Coronary artery (tissue), 2 donors: ENCODE results near the gene DMPK.

Experiments used
- DNase-seq: peaks from one replicate; pipeline ENCODE4 v3.0.0-alpha.2; 2017; ENCODE audit warnings: low spot score
- H3K27ac ChIP-seq, 2 donors: fragments of 200-600 bp; sonication (generic); one replicate each; pipeline ENCODE4 v1.5.1; 2016 to 2019
- H3K4me3 ChIP-seq: fragments of 200-600 bp; sonication (generic); 2 replicates; pipeline ENCODE4 v1.5.1; 2016; ENCODE audit warnings: mild to moderate bottlenecking, moderate library complexity
- TF ChIP-seq, protein P1 (sequence below): fragments of 200-600 bp; sonication (generic); IDR thresholded peaks from one replicate; pipeline ENCODE4 v1.5.1; 2019; ENCODE audit warnings: antibody characterized with exemption

DMPK gene

DNA sequence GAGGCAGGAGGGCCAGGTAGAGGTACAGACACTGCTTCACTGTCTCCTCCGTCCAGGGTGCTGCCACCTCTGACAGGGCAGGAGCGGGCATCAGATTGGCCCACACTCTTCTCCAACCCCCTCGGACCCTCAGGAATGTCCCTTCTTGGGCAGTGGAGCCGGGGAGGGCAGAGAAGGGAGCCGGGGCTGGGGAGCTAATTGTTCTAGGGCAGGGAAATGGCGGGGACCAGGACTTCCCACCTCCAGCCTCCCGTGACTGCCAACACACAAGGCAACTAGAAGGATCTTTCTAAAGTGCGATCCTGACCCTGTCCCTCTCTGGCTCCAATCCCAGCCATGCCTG lies 42.9 kb upstream of the DMPK start:
- TF ChIP-seq, protein P1, sequence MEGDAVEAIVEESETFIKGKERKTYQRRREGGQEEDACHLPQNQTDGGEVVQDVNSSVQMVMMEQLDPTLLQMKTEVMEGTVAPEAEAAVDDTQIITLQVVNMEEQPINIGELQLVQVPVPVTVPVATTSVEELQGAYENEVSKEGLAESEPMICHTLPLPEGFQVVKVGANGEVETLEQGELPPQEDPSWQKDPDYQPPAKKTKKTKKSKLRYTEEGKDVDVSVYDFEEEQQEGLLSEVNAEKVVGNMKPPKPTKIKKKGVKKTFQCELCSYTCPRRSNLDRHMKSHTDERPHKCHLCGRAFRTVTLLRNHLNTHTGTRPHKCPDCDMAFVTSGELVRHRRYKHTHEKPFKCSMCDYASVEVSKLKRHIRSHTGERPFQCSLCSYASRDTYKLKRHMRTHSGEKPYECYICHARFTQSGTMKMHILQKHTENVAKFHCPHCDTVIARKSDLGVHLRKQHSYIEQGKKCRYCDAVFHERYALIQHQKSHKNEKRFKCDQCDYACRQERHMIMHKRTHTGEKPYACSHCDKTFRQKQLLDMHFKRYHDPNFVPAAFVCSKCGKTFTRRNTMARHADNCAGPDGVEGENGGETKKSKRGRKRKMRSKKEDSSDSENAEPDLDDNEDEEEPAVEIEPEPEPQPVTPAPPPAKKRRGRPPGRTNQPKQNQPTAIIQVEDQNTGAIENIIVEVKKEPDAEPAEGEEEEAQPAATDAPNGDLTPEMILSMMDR = no peak
- no peak overlapping the region for H3K27ac ChIP-seq
- H3K4me3 ChIP-seq = no peak overlapping the region
- no peak for DNase-seq

DNA sequence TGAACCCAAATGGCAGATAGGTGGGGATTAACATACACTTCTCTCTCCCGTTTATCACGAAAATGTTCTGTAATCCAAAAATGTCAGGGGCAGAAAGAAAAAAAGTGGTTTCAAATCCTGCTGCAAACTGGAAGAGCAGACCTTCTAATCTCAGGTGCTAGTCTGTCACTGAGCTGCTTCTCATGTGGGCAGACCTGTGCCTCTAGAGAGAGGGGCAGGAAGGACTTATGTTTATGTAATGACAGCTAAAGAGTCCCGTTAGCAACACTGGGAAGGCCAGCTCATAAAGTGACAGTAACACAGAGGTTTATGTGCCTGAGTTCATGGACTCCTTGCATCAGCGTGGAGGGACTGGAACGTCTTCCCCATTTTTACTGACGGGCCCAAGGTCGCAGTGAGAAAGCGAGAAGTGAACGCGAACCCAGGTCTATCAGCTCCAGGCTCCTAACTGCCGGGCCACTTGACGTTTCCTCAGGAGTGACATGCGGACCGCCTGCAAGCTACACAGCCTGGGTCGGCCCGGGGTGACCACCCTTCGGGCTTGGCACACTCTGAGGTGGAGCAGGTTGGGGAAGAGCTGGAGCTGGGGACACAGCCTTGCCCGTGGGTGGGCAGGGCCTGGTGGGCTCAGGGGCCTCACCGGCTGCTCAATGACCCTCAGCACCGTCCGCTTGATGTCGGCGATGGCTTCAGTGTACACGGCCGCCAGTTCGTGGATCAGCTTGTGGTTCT lies 42.4 kb upstream of the DMPK start:
- TF ChIP-seq, protein P1 = no peak
- Histone ChIP-seq H3K27ac (no peak overlapping the region), H3K4me3 (no peak overlapping the region)
- DNase-seq = no peak

DNA sequence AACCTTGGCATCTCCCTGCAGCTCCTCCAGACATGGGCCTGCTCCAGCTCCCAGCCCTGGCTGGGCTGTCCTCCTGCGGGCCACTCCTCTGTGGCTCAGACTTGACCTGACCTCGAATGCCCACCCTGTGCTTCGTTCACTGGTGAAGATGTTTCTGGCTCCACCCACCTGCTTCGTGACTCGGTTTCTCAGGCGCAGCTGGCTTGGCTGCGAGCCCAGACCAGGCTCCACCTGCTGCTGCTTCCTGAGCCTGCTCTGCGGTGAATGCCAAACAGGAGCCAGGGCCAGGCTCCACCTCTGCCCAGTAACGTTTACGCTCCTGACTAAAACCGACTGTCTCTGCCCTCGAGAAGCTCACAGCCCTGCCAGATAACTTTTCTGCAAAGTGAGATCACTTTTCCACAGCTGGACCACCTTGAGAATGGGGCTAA lies 41.8 kb upstream of the DMPK start:
- TF ChIP-seq, protein P1 = no peak
- H3K27ac ChIP-seq = no peak overlapping the region
- H3K4me3 ChIP-seq = no peak overlapping the region
- no peak for DNase-seq

DNA sequence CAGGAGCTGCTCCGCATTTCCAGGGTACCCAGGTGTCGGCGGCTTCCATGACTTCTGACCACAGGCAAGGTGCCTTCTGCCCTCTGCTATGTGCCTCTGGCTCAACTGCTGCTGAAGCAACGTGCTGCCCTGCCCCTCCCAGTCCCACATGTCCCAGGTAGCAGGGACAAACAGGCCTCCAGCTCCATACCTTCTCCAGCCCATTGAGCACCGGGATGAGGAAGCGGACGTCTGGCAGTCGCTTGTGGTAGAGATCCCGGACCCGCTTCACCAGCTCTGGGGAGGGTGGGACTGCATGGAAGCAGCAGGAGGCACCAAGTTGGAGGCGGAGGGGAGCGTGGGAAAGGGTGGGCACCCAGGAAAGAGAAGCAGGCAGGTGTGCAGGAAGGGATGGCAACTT lies 40.9 kb upstream of the DMPK start:
- no peak overlapping the region for H3K27ac ChIP-seq
- TF ChIP-seq, protein P1 = no peak
- H3K4me3 ChIP-seq = no peak overlapping the region
- no peak for DNase-seq

- no peak overlapping the region for H3K27ac ChIP-seq
- H3K4me3 ChIP-seq = no peak overlapping the region
- TF ChIP-seq, protein P1 = no peak
- DNase-seq = no peak
Measured at GRCh38 chr19:45822716-45823115, 40.4 kb upstream of the DMPK start.

- Histone ChIP-seq H3K27ac (no peak overlapping the region), H3K4me3 (no peak overlapping the region)
- TF ChIP-seq, protein P1 = no peak
- DNase-seq = no peak
Measured at GRCh38 chr19:45821570-45821969, 39.3 kb upstream of the DMPK start.

DNA sequence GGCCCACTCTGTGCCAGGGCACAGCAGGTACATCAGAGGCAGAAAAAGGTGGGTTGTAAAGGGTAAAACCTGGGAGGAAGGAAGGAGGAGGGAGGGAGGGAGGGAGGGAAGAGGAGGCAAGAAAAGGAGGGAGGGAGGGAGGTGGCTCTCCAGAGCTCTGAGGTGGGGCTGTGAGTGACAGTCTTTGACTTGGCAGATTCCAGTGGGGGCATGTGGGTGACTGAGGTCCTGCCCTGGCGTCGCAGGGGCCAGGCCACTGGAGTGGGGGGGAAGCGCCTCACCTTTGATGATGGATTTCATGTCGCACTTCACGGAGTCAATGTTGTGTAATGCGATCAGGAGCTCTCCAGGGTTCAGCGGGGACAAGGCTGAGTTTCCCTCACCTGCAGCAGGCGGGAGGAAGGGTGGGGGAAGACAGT lies 38.8 kb upstream of the DMPK start:
- no peak overlapping the region for H3K27ac ChIP-seq
- TF ChIP-seq, protein P1 = no peak
- no peak overlapping the region for H3K4me3 ChIP-seq
- DNase-seq = no peak
